ENCODE results near the gene COL18A1. TPM values are rescaled to one million over a fixed set of nuclear protein-coding genes. Genes with fewer than 3 reads are reported as not detected.
"Not testable (repeated sequence)": the region's sequence is repeated elsewhere in the genome, so short reads cannot be mapped to it uniquely, and the experiment has no call there.

COL18A1 gene
- polyA plus RNA-seq, 1 of the 3 experiments (the other 2 are of a cell fraction), result 118 TPM

GRCh38 chr21:45530423-45531113 is 125.6 kb downstream of the COL18A1 start:
- Histone ChIP-seq H3K9ac (no peak overlapping the region), H3K4me3 (ENCODE audit: low read depth in 2 of 2, low read length in 1 of 2) (no peak overlapping the region), H4K20me1 (ENCODE audit: insufficient read depth) (no peaks in the 10 kb centered on the region), H3F3A (replicated peaks; ENCODE audit: insufficient read depth) (no peaks in the 10 kb centered on the region), H3K27me3 (ENCODE audit: insufficient read depth) (no peaks in the 10 kb centered on the region), H3K9me3 (no peaks in the 10 kb centered on the region), H3K4me2 (no peak overlapping the region), H3K27ac (ENCODE audit: low read depth in 2 of 2, low read length in 1 of 2) (no peak overlapping the region), H3K36me3 (replicated peaks in 1 of 2; ENCODE audit: control insufficient read depth in 1 of 2, insufficient read depth in 2 of 2, low read length in 1 of 2) (peaks cover 7 to 8% of the 10 kb centered on the region in 2 experiments), H2AFZ (ENCODE audit: low read depth) (no peak overlapping the region), H3K79me2 (ENCODE audit: insufficient read depth) (no peaks in the 10 kb centered on the region), H3K4me1 (ENCODE audit: control insufficient read depth in 1 of 2, insufficient read depth in 2 of 2, low read depth in 1 of 2, low read length in 1 of 2) (peaks cover 0 to 14% of the 10 kb centered on the region in 2 experiments; a peak in 1 of 4 replicates), H3K9me2 (no peaks in the 10 kb centered on the region)
- 97% methylated on average over 38 of the region's 50 CpGs for WGBS (ENCODE audit: low lambda C conversion rate)
- TF ChIP-seq FOXM1 (IDR thresholded peaks at IDR 0.05; ENCODE audit: low read depth) (no peak), USF1 (IDR thresholded peaks at IDR 0.05; ENCODE audit: borderline replicate concordance, low read depth) (no peak), REST (IDR thresholded peaks at IDR 0.05; ENCODE audit: low read depth, low read length) (no peak)
- DNase-seq, result no peak
- ChIA-PET CTCF (interaction anchor here (0.7 kb wide), 1 partner anchor 140 kb away, joined by 3 read pairs; no protein-coding TSS in a partner anchor), POLR2A (no interaction called here)

- H3K36me3 ChIP-seq (replicated peaks in 1 of 2; ENCODE audit: control insufficient read depth in 1 of 2, insufficient read depth in 2 of 2, low read length in 1 of 2); H3K4me2 ChIP-seq; H3K4me3 ChIP-seq (ENCODE audit: low read depth in 2 of 2, low read length in 1 of 2); H3K9ac ChIP-seq; H3K27me3 ChIP-seq (ENCODE audit: insufficient read depth); H3K9me2 ChIP-seq; H3F3A ChIP-seq (replicated peaks; ENCODE audit: insufficient read depth); H3K79me2 ChIP-seq (ENCODE audit: insufficient read depth); H3K9me3 ChIP-seq; POLR2A ChIA-PET; H3K27ac ChIP-seq (ENCODE audit: low read depth in 2 of 2, low read length in 1 of 2); H2AFZ ChIP-seq (ENCODE audit: low read depth); H4K20me1 ChIP-seq (ENCODE audit: insufficient read depth); DNase-seq: not testable (repeated sequence)
- CTCF ChIA-PET, result interaction anchor here (0.7 kb wide), 1 partner anchor 140 kb away, joined by 3 read pairs; no protein-coding TSS in a partner anchor
- 97% methylated on average over 13 of the region's 17 CpGs for WGBS (ENCODE audit: low lambda C conversion rate)
- peaks cover 0 to 14% of the 10 kb centered on the region in 2 experiments; a peak in 1 of 4 replicates for H3K4me1 ChIP-seq (ENCODE audit: control insufficient read depth in 1 of 2, insufficient read depth in 2 of 2, low read depth in 1 of 2, low read length in 1 of 2)
Observed at GRCh38 chr21:45531114-45531392, 126.1 kb downstream of the COL18A1 start.
